ENCODE results near the gene NGEF.

The NGEF gene

GRCh38 chr2:232984451-232985207 is 28.4 kb downstream of the NGEF start:
- no peak for TF ChIP-seq CTCF (IDR thresholded peaks at IDR 0.05)
- Histone ChIP-seq H3K36me3 (no peaks in the 10 kb centered on the region), H3K4me1 (ENCODE audit: control insufficient read depth in 1 of 2, insufficient read depth in 1 of 2, low read depth in 1 of 2, low read length in 1 of 2) (no peaks in the 10 kb centered on the region), H3K9me3 (no peaks in the 10 kb centered on the region), H3K4me3 (ENCODE audit: low read depth in 1 of 2, low read length in 1 of 2) (no peak overlapping the region), H3K27me3 (peaks cover 9% of the 10 kb centered on the region), H3K27ac (no peak overlapping the region)

GRCh38 chr2:232983669-232984140 is 29.4 kb downstream of the NGEF start:
- TF ChIP-seq CTCF (IDR thresholded peaks at IDR 0.05): no peak
- peaks cover 9% of the 10 kb centered on the region for H3K27me3 ChIP-seq

GRCh38 chr2:232982926-232983668 is 30.0 kb downstream of the NGEF start:
- Histone ChIP-seq H3K36me3 (no peaks in the 10 kb centered on the region), H3K27ac (no peak overlapping the region), H3K27me3 (peaks cover 9% of the 10 kb centered on the region), H3K4me3 (ENCODE audit: low read depth in 1 of 2, low read length in 1 of 2) (no peak overlapping the region), H3K4me1 (ENCODE audit: control insufficient read depth in 1 of 2, insufficient read depth in 1 of 2, low read depth in 1 of 2, low read length in 1 of 2) (no peaks in the 10 kb centered on the region), H3K9me3 (no peaks in the 10 kb centered on the region)
- TF ChIP-seq CTCF (IDR thresholded peaks at IDR 0.05): no peak

More at GRCh38 chr2:232983669-232984140, 29.4 kb downstream of the NGEF start:
- Histone ChIP-seq H3K27ac (no peak overlapping the region), H3K36me3 (no peaks in the 10 kb centered on the region), H3K9me3 (no peaks in the 10 kb centered on the region), H3K4me1 (ENCODE audit: control insufficient read depth in 1 of 2, insufficient read depth in 1 of 2, low read depth in 1 of 2, low read length in 1 of 2) (no peaks in the 10 kb centered on the region), H3K4me3 (ENCODE audit: low read depth in 1 of 2, low read length in 1 of 2) (no peak overlapping the region)

GRCh38 chr2:232981767-232982360 is 31.2 kb downstream of the NGEF start:
- H3K36me3 ChIP-seq: no peaks in the 10 kb centered on the region
- H3K9me3 ChIP-seq: no peaks in the 10 kb centered on the region
- no peaks in the 10 kb centered on the region for H3K4me1 ChIP-seq (ENCODE audit: control insufficient read depth in 1 of 2, insufficient read depth in 1 of 2, low read depth in 1 of 2, low read length in 1 of 2)
- TF ChIP-seq CTCF (IDR thresholded peaks at IDR 0.05): no peak
- no peak overlapping the region for H3K27ac ChIP-seq
- peaks cover 9% of the 10 kb centered on the region for H3K27me3 ChIP-seq
- H3K4me3 ChIP-seq (ENCODE audit: low read depth in 1 of 2, low read length in 1 of 2): no peak overlapping the region

- no peak for TF ChIP-seq CTCF (IDR thresholded peaks at IDR 0.05)
- H3K9me3 ChIP-seq: no peaks in the 10 kb centered on the region
- H3K4me3 ChIP-seq (ENCODE audit: low read depth in 1 of 2, low read length in 1 of 2): no peak overlapping the region
- H3K27ac ChIP-seq: no peak overlapping the region
- peaks cover 9% of the 10 kb centered on the region for H3K27me3 ChIP-seq
- no peaks in the 10 kb centered on the region for H3K4me1 ChIP-seq (ENCODE audit: control insufficient read depth in 1 of 2, insufficient read depth in 1 of 2, low read depth in 1 of 2, low read length in 1 of 2)
- H3K36me3 ChIP-seq: no peaks in the 10 kb centered on the region
Measured at GRCh38 chr2:232981356-232981755, 31.7 kb downstream of the NGEF start.
